Measurements from ENCODE around the gene GRIK2.

GRIK2 gene

DNA sequence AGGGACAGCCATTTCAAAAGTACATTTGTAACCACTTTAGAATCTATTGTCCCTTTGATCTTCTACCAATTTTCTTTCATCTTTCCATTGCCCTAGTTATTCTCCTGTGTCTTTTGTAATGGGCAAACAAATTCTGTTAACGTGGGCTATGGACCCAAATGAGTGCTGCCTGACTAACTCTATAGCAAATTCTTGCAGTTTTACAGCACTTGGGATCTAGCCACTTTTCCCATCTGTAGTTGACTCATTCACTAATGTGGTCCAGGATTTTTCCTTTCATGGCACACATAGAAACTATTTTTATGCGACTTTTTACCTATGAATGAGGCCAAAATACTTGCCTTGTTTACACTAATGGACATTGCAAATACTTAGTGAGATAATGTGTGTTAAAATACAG, 52.0 kb downstream of the GRIK2 start:
- Histone ChIP-seq H3K27me3 (ENCODE audit: insufficient read depth, low read length) (no peaks in the 10 kb centered on the region), H2AFZ (ENCODE audit: low read depth, low read length) (no peak overlapping the region), H3K4me1 (ENCODE audit: insufficient read depth, low read length) (no peaks in the 10 kb centered on the region), H3K4me3 (ENCODE audit: low read length) (no peak overlapping the region), H3K9me3 (ENCODE audit: low read length) (no peaks in the 10 kb centered on the region), H3K36me3 (ENCODE audit: insufficient read depth, low read length) (no peaks in the 10 kb centered on the region)

DNA sequence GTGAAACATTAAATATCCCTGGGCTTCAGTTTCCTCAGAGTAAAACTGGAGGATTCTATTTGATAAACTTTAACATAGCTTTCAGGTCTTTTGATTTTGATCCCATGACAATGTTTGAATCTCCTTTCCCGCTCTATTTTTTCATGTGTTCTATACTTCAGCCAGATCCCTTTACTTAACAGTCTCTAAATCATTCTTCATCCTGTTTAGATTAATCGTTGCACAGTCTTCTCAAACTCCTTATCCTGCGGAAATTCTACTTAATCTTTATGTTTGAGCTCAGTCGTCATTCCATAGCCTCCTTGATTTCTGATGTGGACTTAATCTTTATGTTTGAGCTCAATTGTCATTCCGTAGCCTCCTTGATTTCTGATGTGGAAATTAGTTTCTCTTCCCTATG, 57.4 kb downstream of the GRIK2 start:
- Histone ChIP-seq H3K4me1 (ENCODE audit: insufficient read depth, low read length) (no peaks in the 10 kb centered on the region), H3K36me3 (ENCODE audit: insufficient read depth, low read length) (no peaks in the 10 kb centered on the region), H3K9me3 (ENCODE audit: low read length) (no peaks in the 10 kb centered on the region), H3K27me3 (ENCODE audit: insufficient read depth, low read length) (no peaks in the 10 kb centered on the region), H3K4me3 (ENCODE audit: low read length) (no peak overlapping the region), H2AFZ (ENCODE audit: low read depth, low read length) (no peak overlapping the region)

DNA sequence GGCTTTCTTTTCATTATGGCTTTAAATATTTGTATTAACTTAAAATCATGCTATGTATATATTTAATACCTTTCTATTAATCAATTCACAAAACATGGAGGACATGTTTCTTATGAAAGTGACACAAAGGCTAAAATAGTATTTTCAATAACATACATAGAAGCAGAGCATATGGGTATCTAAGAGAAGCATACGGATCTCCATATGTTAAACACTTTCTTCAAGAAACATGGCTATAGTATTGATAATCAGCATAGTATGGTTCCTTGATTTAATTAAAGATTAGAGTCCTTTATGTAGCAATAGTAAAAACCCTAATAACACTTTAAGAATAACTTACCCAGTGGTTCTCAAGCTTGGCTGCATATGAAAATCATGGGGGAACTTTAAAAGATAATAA, 58.5 kb downstream of the GRIK2 start:
- Histone ChIP-seq H3K36me3 (ENCODE audit: insufficient read depth, low read length) (no peaks in the 10 kb centered on the region), H3K9me3 (ENCODE audit: low read length) (no peaks in the 10 kb centered on the region), H3K4me3 (ENCODE audit: low read length) (no peak overlapping the region), H3K4me1 (ENCODE audit: insufficient read depth, low read length) (no peaks in the 10 kb centered on the region), H3K27me3 (ENCODE audit: insufficient read depth, low read length) (no peaks in the 10 kb centered on the region), H2AFZ (ENCODE audit: low read depth, low read length) (no peak overlapping the region)

DNA sequence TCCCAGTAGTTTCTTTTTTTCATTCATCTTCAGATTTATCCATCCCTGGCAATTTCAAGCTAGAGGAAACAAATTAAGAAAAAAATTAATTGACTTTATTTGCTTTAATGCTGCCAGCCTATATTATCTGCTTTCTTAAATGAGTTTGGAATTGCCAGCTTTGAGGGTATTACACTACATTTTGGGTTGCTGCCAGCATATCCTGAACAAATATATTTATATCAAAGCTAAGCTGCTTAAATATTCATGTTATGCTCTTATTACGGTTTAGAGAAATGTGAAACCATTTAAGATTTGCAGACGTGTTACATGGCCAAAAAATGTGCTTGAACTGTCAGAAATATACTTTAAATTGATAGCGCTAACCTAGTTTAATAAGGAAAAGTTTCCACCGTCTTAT, 59.7 kb downstream of the GRIK2 start:
- no peaks in the 10 kb centered on the region for H3K27me3 ChIP-seq (ENCODE audit: insufficient read depth, low read length)
- no peak overlapping the region for H3K4me3 ChIP-seq (ENCODE audit: low read length)
- no peaks in the 10 kb centered on the region for H3K9me3 ChIP-seq (ENCODE audit: low read length)
- H2AFZ ChIP-seq (ENCODE audit: low read depth, low read length), result no peak overlapping the region
- no peaks in the 10 kb centered on the region for H3K4me1 ChIP-seq (ENCODE audit: insufficient read depth, low read length)
- H3K36me3 ChIP-seq (ENCODE audit: insufficient read depth, low read length), result no peaks in the 10 kb centered on the region

DNA sequence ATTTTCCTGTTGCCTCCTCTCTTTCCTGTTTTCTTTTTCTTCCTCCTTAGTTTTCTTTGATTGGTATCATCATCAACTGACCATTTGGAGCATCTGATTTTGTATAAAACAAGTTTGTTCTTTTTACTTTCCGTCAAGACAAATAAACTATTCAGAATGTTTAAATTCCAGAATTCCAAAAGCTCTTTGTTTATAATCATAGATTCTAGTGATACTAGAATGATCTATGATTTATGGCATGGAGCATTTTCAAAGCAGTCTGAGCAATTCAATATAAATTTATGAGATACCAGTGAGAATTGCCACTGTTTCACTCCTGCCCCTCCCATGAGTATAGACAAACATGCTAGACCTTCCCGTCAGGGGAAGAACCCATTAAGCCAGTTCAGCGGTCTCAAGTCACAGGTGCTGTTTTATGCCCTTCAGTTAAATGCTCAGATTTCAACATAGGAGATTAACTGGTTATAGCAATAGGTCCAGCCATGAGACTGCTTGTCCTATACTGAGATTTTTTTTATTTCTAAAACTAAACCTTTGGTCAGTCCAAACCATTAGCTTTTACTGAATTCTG, 60.7 kb downstream of the GRIK2 start:
- no peaks in the 10 kb centered on the region for H3K36me3 ChIP-seq (ENCODE audit: insufficient read depth, low read length)
- H3K4me3 ChIP-seq (ENCODE audit: low read length), result no peak overlapping the region
- no peaks in the 10 kb centered on the region for H3K27me3 ChIP-seq (ENCODE audit: insufficient read depth, low read length)
- no peak overlapping the region for H2AFZ ChIP-seq (ENCODE audit: low read depth, low read length)
- H3K4me1 ChIP-seq (ENCODE audit: insufficient read depth, low read length), result no peaks in the 10 kb centered on the region
- H3K9me3 ChIP-seq (ENCODE audit: low read length), result no peaks in the 10 kb centered on the region

DNA sequence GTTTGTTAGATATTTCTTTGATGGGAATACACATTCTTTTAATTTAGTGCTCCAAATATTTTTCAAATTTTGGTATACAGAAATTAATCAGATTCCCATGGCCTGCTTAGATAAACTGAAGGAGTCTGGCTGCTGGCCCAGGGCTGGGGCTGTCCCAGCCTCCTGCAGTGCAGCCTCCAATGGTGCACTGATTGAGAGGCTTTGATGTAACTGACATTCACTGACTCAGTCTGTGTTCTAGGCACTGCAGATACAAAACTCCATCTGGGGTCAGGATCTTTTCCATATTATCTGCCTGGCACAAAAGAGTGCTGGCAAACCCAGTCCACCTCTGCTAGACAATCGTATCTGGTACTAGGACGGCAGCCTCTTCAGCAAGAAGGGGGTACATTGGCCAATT, 64.8 kb downstream of the GRIK2 start:
- no peak overlapping the region for H3K4me3 ChIP-seq (ENCODE audit: low read length)
- no peaks in the 10 kb centered on the region for H3K9me3 ChIP-seq (ENCODE audit: low read length)
- H3K4me1 ChIP-seq (ENCODE audit: insufficient read depth, low read length), result no peaks in the 10 kb centered on the region
- H2AFZ ChIP-seq (ENCODE audit: low read depth, low read length), result no peak overlapping the region
- no peaks in the 10 kb centered on the region for H3K36me3 ChIP-seq (ENCODE audit: insufficient read depth, low read length)
- H3K27me3 ChIP-seq (ENCODE audit: insufficient read depth, low read length), result no peaks in the 10 kb centered on the region

DNA sequence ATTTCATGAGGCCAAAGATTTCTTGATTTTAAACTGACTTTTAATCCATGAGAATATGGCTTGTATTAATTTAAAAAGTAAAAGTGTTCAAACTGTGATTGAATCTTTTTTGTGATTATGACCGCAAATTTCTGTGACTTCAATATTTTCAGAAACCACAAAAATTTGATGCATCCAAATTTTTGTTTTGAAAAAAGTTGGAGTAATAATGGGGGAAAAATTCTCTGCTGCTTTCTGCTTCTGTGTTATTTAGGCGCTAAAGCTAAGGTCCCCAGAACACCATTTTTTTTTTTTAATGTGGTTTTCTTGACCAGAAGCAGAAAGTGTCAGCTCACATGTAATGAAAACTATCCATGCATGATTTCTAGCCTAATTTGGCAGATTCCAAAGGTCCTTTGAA, 65.3 kb downstream of the GRIK2 start:
- Histone ChIP-seq H2AFZ (ENCODE audit: low read depth, low read length) (no peak overlapping the region), H3K27me3 (ENCODE audit: insufficient read depth, low read length) (no peaks in the 10 kb centered on the region), H3K36me3 (ENCODE audit: insufficient read depth, low read length) (no peaks in the 10 kb centered on the region), H3K9me3 (ENCODE audit: low read length) (no peaks in the 10 kb centered on the region), H3K4me1 (ENCODE audit: insufficient read depth, low read length) (no peaks in the 10 kb centered on the region), H3K4me3 (ENCODE audit: low read length) (no peak overlapping the region)

DNA sequence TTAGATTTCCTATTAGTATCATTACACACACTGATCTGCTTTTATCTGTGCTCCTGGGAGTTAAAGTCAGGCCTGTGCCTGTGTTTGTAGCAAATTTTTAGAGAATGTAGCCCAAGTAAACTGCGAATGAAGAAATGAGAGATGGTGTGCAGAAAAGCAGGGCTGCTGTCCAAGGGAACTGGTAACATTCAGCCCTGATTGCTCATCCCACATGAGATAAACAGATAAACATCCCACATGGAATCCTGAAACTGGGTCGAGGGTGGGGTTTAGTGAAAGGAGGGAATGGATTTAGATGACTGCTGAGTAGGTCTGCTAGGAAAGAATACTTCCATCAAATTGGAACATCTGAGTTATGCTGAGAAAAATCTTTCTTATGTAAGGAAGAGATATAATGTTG, 69.1 kb downstream of the GRIK2 start:
- no peaks in the 10 kb centered on the region for H3K9me3 ChIP-seq (ENCODE audit: low read length)
- no peaks in the 10 kb centered on the region for H3K36me3 ChIP-seq (ENCODE audit: insufficient read depth, low read length)
- H2AFZ ChIP-seq (ENCODE audit: low read depth, low read length), result no peak overlapping the region
- no peaks in the 10 kb centered on the region for H3K4me1 ChIP-seq (ENCODE audit: insufficient read depth, low read length)
- H3K4me3 ChIP-seq (ENCODE audit: low read length), result no peak overlapping the region
- H3K27me3 ChIP-seq (ENCODE audit: insufficient read depth, low read length), result no peaks in the 10 kb centered on the region

DNA sequence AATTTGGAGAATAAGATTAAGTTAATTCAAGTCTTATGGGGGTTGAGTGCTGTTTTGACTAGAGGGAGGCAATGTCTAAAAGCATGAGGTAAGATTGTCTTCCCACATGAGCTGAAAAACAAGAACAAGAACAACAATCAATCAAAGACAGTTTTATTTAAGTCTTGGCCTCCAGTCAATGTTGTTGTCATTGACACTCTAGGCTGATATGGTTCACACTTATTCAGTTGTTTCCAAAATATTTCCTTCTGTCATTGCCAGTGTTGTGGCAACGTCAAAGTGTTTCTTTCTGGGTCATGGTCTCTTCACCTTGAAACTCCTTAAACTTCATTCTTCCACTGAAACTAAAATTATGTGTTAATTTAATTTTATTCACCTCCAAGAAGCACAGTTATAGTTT, 72.4 kb downstream of the GRIK2 start:
- no peaks in the 10 kb centered on the region for H3K27me3 ChIP-seq (ENCODE audit: insufficient read depth, low read length)
- peaks cover 2% of the 10 kb centered on the region for H3K4me1 ChIP-seq (ENCODE audit: insufficient read depth, low read length)
- H2AFZ ChIP-seq (ENCODE audit: low read depth, low read length), result no peak overlapping the region
- no peak overlapping the region for H3K4me3 ChIP-seq (ENCODE audit: low read length)
- no peaks in the 10 kb centered on the region for H3K9me3 ChIP-seq (ENCODE audit: low read length)
- H3K36me3 ChIP-seq (ENCODE audit: insufficient read depth, low read length), result no peaks in the 10 kb centered on the region

DNA sequence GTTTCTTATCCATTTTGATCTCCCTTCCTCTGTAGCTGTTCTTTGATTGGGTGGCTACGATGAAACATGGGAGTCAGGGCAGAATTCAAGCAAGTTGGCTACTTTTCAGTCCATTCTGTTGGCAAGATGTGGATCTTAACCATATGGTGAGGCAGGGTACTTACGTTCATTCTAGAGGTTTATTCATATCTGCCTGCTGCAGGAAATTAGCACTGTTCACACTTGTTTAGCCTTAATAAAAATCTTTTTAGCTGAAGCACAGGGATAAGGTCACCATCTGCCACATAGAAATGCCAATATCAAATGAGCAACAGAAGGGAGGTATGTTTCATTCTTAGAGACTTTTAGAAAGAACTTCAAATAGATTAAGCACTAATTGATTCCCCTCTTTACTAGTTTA, 83.9 kb downstream of the GRIK2 start:
- no peaks in the 10 kb centered on the region for H3K9me3 ChIP-seq (ENCODE audit: low read length)
- no peaks in the 10 kb centered on the region for H3K27me3 ChIP-seq (ENCODE audit: insufficient read depth, low read length)
- no peak overlapping the region for H3K4me3 ChIP-seq (ENCODE audit: low read length)
- no peak overlapping the region for H2AFZ ChIP-seq (ENCODE audit: low read depth, low read length)
- H3K36me3 ChIP-seq (ENCODE audit: insufficient read depth, low read length), result no peaks in the 10 kb centered on the region
- H3K4me1 ChIP-seq (ENCODE audit: insufficient read depth, low read length), result no peaks in the 10 kb centered on the region

DNA sequence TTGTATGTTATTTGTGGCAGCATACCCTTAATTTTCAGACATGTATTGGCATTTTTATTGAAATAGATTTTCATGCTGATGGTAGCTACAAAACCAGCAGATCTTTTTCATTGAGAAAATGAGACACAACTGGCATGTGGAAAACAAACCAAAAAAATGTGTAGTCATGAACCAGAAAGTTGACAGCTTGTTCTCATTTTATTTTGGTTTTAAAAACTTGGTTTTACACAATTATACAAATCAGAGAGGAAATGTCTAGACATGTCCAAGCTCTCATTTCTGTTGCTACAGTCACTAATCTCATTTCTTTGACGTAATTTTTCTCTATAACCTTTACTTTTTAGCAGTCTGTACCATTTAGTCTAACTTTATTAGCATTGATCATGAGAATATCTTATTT, 85.4 kb downstream of the GRIK2 start:
- Histone ChIP-seq H3K36me3 (ENCODE audit: insufficient read depth, low read length) (no peaks in the 10 kb centered on the region), H3K27me3 (ENCODE audit: insufficient read depth, low read length) (no peaks in the 10 kb centered on the region), H3K4me1 (ENCODE audit: insufficient read depth, low read length) (no peaks in the 10 kb centered on the region), H2AFZ (ENCODE audit: low read depth, low read length) (no peak overlapping the region), H3K9me3 (ENCODE audit: low read length) (no peaks in the 10 kb centered on the region), H3K4me3 (ENCODE audit: low read length) (no peak overlapping the region)

DNA sequence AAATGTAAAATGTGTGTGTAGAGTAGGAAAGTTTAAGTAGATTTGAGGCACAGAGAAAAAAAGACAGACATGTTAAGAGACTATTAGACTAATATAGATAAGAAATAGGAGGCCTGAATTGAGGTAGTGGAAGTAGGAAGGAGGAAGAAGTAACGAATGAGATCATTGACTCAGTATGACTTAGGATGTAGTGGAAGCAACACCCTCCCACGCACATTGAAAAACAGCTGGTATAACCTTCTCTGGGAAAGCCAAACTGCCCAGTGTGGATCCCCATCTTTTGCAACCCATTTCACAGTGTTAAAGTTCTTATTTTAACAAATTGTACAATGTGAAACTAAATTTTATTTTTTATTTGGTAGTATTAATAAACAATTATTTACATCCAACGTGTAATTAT, 89.1 kb downstream of the GRIK2 start:
- Histone ChIP-seq H3K36me3 (ENCODE audit: insufficient read depth, low read length) (no peaks in the 10 kb centered on the region), H3K4me3 (ENCODE audit: low read length) (no peak overlapping the region), H2AFZ (ENCODE audit: low read depth, low read length) (no peak overlapping the region), H3K4me1 (ENCODE audit: insufficient read depth, low read length) (no peaks in the 10 kb centered on the region), H3K27me3 (ENCODE audit: insufficient read depth, low read length) (no peaks in the 10 kb centered on the region), H3K9me3 (ENCODE audit: low read length) (no peaks in the 10 kb centered on the region)

DNA sequence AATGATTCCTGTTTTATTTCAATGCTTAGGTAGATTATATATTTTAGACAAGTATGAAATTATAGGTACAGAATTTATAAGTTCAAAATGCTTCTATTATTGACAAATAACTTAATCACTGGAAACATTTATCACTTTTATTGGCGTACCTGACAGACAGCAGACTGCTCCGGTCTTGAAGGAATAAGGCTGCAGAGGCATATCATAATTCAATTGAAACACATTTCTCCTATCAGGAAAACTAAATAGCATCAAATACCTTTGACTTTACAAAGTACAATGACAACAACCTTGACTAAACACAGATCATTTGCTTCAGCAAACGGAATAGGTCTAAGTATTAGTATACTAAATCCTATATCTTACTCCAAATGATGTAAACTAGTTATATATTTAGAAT, 91.3 kb downstream of the GRIK2 start:
- H3K36me3 ChIP-seq (ENCODE audit: insufficient read depth, low read length), result no peaks in the 10 kb centered on the region
- no peak overlapping the region for H2AFZ ChIP-seq (ENCODE audit: low read depth, low read length)

DNA sequence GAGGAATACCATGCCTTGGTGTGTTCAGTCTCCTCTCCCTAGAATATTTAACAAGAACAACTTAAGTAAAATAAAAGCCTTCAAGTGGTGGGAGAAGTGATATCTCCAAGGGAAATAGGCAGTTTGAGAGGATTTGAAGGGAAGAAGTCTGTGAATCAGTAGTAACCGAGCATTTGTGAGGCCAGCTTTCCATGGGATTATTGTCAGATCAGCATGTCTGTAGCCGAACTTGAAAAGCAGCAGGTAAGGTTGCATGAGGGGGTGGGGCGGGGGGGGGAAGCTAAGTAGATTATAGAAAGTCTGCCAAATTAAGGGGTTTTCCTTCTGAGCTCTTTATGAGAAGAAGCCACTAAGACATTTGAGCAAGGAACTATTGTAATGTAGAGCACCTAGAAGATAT, 92.6 kb downstream of the GRIK2 start:
- Histone ChIP-seq H3K27me3 (ENCODE audit: insufficient read depth, low read length) (no peaks in the 10 kb centered on the region), H2AFZ (ENCODE audit: low read depth, low read length) (no peak overlapping the region), H3K4me1 (ENCODE audit: insufficient read depth, low read length) (no peaks in the 10 kb centered on the region), H3K4me3 (ENCODE audit: low read length) (no peak overlapping the region), H3K36me3 (ENCODE audit: insufficient read depth, low read length) (no peaks in the 10 kb centered on the region), H3K9me3 (ENCODE audit: low read length) (no peaks in the 10 kb centered on the region)

More for the DNA sequence above, 91.3 kb downstream of the GRIK2 start:
- Histone ChIP-seq H3K27me3 (ENCODE audit: insufficient read depth, low read length) (no peaks in the 10 kb centered on the region), H3K4me3 (ENCODE audit: low read length) (no peak overlapping the region), H3K4me1 (ENCODE audit: insufficient read depth, low read length) (no peaks in the 10 kb centered on the region), H3K9me3 (ENCODE audit: low read length) (no peaks in the 10 kb centered on the region)
